SKM-1 (cell line): ENCODE data around the gene CABP7.

Source experiments
- DNase-seq: peaks from one replicate; lab custom pipeline; 2025; ENCODE audit not compliant: unreplicated experiment; lab: John Stamatoyannopoulos, UW

CABP7 gene

DNA sequence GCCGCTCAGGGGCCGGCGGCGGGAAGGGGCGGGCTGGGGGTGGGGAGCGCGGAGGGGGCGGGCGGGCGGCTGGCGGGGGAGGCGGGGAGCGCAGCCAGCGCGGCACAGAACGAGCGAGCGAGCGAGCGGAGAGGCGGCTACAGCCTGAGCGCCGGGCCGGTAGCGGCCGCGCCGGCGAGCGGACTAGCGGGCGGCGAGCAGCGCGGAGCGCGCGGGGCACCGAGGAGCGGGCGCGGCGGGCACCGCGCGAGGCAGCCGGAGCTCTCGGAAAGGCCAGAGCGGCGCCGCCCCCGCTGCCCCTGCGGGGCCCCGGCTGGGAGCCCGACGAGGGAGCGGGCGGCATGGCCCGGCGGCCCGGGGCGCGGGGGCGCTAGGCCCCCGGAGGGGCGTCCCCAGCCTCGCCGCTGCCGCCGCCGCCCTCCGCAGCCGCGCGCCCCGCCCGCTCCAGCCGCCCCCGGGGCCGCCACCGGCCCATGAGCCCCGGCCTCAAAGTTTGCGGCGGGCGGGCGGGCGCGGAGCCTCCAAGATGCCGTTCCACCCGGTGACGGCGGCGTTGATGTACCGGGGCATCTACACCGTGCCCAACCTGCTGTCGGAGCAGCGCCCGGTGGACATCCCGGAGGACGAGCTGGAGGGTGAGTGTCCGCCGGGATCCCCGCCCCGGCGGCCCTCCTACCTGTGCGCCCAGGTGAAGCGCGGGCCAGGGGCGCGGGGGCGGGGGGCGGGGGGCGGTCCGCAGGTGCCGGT lies at the start of gene CABP7:
Gene CABP7, plus strand, starts transcription at position 105 of the 747 bp plus-strand sequence. Its CDS starts 422 bp downstream, at position 527.
- DNase-seq, result no peak

DNA sequence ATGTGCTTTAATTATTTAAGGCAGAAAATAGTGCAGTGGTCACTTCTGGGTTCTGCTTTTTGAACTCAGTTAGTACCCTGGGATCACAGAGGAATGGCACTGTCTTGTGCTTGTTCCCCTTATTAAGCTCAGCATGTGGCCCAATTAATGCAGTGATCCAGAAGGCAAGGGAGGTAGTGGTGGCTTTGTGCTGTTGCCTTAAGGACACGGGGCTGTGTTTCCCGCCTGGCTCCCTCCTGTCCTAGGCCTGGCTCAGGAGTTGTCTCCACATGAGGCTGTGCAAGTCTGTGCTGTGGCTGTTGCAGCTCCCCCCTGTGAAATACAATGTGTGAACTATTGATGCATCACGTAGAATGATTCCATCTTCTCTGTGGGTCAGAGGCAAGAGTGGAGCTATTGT lies 49.2 kb upstream of the CABP7 start:
- no peak for DNase-seq

DNA sequence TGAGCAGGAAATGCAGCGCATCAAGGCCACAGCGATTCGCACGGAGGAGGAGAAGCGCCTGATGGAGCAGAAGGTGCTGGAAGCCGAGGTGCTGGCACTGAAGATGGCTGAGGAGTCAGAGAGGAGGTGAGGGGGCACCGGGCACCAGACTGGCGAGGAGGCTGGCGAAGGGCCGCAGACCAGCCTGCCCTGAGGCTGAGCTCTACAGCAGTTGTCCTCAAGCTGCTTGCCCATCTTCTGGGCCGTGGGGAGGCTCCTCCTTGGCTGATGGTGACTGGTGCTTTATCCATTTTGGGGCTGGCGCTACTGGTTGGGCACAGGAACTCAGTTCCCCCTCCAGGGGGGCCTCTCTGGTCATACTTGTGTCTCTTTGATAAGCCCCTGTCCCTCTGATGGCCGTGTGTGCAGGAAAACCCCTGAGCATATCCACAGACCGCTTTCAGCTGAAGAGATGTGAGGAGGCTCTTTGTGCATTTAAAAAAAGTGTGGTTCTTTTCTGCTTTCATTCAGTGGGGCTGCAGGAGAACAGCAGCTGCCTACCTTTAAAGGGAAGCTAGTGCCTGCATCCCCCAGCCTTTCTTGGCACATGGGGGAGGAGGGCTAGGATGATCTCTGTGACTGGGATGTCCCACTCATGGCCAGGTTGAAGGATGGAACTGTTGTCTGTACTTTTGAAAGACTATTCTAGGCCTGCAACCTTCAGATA lies 46.3 kb upstream of the CABP7 start:
- DNase-seq, result no peak

DNA sequence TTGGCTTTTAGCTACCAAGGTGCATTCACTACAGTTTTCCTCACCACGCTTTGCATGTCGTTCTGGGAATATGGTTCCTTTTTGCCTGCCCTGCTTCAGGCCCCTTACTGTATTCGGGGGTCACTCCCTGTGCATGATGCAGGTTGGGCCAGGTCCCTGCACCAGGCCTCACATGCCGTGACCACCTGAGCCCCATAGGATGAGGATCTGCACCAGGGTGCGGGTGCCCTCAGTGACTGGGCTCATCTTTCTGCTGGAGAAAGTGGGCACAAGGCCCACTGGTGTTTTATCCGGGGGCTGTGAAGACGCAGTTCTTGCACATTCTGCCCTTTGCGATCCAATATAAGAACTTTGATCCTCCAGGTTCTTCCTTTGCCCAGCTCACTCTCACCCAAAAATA lies 45.7 kb upstream of the CABP7 start:
- DNase-seq, result no peak

DNA sequence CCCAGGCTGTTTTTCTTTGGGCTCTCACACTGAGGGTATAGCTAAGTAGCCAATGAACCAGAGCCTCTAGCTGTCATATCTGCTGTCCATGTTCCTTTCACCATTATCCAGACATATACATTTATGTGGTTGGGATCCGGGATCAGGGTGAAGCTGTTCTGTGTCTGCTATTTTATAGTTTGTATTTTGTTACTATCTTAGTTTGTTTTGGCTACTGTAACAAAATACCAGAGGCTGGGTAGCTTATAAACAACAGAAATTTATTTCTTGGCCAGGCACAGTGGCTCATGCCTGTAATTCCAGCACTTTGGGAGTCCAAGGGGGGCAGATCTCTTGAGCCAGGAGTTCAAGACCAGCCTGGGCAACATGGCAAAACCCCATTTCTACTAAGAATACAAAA lies 40.5 kb upstream of the CABP7 start:
- DNase-seq, result no peak

DNA sequence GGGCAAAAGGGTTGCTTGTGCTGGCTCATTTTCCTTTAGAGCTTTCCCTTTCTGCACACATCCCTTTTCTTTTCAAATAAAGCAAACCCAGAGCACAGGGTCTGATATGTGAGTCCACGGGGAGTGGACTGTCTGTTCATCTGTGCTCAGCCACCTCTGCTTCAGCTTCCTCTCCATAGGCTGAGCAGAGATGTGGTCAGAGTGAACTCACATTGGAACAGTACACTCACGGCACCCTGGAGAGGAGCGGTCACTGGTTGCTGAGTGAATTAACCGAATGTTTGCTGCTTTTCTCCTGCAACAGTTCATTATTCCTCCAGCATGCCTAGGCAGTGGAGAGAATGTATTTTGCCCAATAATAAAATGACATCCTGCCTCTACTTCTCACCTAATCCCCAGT lies 36.3 kb upstream of the CABP7 start:
- DNase-seq, result no peak

DNA sequence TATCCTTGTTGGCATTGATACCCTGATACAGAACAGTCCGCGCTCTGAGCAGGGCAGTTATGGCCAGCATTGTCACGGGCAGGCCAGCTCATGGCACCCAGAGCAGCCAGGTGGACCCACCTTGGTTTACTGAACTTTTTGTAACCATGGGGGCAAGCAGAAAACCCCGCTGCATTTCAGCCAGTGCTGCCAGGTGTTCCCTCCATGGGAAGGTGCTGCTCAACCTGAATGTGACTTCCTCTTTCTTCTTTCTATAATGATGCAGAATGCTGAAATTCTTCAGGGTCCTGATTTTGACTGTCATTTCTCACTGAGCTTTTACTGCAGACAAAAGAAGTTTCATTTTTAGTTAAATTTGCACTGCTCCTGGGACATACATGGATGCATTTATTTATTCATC lies 35.6 kb upstream of the CABP7 start:
- DNase-seq, result no peak

DNA sequence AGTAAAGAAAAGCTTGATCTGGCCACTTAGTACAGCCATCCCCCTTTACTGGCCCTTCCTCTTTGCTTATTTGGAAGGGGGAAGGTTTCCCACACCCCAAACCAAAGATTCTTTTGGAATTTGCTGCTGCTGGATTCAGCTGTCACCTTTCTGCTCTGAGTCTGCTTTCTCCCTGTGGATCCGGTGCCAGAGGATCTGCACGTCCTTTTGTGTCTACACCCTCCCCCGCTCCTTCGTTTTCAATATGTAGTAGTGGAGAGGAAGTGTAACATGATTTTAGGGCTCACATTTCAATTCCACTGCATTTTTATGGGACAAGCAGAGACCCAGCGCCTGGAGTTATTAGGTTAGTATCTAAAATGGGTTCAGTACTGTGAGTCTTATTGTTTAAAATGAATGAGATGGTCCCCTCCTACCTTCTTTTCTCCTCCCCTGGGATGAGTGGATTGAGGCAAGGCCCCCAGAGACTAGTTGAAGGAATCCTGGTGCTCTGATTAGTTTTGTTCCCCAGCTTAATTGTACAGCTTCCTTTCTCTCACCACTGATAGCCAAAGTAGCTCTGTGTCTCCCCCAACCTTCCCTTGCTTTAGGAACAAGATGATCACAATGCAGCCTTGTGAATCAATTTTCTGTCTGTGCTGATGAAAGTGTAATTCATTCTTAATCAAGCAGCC lies 30.5 kb upstream of the CABP7 start:
- DNase-seq, result no peak

DNA sequence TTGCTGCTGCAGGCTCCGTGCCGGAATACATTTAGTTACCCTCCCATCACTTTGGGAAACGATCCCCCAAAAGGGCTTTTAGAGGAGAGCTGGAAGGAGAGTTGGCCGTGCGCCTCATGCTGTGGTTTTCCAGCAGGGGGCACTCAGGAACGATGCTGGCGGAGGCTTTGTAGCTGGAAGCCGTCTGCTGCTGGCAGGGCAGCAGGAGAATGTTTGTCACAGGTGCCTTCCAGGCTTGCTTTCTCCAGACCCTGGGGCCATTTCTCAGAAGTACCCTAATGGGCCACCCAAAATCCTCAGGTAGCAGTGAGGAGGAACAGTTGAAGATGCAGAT lies 30.0 kb upstream of the CABP7 start:
- DNase-seq, result peak; percentile 22

DNA sequence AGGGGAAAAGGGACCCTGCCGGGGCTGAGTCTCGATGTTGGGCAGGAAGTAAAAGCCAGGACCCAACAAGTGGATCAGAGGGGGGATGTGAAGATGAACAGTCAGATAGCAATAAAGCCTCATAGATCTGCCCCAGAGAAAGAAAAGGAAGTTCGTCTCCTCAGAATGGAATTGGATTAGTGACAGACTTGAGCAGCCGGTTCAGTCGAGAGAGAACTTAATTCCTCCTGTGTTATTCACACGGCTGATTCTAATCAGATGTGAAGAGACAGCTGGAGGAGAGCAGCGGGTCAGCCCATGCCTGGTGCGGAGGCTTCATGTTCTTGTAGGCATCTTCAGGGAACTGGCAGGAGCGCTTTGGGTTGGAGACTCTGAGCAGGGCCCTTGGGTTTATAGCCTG lies 29.3 kb upstream of the CABP7 start:
- no peak for DNase-seq

DNA sequence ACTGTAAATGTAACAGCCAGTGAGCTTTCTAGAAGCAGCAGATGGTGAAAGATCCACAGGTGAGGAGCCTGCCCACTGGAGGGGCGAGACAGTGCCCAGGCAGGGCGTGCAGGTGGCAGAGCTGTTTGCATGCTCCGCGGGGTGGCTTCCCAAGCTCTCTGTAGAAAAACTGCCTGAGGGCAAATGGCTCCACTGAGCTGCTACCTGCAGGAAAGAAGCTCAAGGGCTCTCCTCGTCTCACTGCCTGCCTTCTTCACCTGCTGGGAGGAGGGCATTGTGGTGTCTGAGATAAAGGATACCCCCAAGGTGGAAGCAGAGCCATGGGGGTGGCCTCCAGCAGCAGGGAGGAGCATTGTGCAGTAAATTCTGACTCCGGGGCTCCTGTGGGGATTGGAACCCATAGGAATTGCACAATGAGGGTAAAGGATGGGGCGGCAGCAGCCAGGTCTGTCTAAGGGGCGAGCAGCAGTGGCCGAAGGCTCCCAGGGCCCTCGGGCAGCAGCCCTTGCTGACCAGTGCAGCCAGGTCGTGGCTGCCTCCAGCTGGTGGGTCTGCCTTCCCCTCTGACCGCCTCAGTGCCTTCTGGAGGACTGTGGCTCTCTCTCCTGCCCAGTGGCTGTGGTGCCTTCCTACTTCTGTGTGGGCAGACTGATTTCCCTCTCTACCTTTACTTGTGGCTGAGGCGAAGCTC lies 28.0 kb upstream of the CABP7 start:
- DNase-seq, result no peak

DNA sequence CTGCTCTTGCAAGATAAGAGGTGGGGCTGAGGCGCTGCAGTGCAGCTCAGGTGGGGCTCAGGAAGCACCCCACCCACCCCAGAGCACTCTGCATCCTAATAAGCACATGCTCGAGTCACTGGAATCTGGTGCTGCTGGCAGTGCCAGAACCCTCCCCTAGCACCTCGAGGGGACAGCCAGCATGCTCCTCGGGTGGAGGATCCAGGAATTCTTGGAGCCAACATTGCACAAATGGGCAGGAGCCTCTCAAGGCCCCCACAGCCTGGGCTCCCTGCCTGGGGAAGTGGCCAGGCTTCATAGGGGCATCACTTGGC lies 27.5 kb upstream of the CABP7 start:
- no peak for DNase-seq

DNA sequence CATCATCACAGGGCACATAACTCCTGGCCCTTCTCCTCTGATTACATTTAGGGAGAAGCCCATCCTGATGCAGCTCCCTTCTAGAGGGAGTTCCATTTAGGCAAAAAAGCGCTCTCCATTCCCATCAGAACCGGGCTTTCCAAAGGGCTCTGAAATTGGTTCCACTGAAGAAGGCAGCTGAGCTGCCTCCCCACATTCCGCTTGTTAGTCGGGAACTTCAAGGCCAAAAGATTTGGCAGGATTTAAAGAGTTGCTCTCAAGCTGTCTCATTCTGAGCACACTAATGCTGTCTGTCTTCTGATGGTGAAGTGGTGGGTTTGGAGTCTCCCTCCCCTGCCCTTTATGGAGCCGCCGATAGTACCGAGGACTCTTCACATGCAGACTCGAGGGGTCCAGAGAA lies 26.6 kb upstream of the CABP7 start:
- DNase-seq, result no peak

DNA sequence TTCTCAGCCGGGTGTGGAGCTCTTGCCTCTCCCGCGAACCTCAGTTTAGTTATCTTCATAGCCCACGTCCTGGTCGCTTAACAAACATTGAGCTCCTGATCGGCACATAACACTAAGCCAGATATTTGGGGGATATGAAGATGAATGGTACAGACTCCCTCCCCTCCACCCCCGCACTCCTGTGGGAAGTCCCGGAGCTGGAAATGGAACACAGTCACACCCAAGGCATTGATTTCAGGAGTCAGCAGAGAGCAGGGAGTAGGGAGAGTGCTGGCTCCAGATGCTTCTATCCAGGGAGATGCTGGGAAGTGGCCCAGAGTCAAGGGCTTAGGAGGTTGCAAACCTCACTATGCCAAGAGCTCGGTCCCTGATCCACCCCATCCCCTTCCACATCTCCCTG lies 26.1 kb upstream of the CABP7 start:
- DNase-seq, result no peak

DNA sequence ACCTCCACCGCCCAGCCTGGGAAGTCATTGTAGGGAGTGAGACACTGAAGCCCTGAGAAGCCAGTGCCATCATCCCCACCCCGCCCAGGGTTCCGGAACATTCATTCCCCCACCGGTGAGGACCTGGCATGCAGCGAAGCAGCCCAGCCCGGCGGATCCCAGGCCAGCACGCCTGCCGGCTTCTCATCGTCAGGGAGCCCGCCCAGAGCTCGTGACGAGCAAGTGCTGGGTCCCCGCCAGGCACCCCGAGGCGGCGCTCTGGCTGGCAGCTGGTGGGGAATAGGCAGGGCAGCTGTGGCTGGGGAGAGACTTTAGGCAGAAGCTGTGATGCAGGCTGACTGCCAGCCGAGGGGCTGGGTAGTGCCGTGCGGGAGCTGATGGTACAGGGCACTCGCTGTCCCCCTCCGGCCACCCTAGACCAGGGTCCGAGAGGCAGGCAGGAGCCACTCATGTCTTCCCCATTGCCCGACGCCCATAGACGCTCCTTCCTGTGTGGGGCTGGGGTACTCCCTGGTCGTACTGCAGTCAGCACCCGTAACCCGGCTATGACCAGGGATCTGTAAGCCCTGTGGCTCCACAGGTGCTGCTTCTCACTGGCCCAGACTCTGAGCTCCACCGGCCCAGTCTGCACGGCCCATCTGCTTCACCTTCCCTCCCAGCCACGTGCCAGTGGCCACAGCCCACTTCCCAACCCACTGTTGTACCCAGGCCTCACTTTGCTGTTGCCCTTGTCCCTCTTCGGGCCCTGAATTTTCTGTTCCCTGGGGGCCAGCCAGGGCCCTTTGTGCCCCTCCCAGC lies 24.5 kb upstream of the CABP7 start:
- DNase-seq, result no peak

DNA sequence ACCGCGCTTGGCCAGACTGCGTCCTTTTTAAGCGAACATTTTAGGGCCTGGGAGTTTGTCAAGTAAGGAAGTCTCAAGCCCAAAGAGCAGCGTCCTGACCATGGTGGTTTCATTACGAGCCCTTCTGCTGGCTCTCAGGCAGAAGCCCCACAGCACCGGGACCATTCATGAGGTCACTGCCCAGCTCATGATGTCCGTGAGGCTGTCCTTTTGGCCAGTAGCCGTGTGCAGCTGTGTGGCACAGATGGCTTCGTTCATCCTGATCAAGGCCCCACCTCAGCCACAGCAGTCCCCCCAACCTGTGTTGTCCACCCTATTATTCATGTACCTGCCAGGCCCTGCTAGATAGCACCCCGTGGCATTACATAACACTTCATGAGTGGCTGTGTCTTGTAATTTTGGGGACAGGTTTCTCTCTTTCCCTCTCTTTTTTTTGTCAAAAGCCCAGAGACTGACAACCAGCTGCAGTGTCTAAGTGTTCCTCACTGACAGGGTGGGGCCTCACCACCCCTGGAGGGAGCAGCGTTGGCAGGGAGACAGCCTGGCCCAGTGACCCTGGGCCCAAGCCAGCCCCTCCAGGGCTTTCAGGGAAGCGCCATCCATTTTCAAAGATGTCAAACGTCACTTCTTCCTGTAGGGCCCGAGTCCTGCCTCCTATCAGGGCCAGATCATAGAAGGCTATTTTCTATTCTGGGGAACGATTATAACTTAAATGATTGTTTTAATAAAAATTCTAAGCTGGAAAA lies 21.8 kb upstream of the CABP7 start:
- DNase-seq, result no peak

DNA sequence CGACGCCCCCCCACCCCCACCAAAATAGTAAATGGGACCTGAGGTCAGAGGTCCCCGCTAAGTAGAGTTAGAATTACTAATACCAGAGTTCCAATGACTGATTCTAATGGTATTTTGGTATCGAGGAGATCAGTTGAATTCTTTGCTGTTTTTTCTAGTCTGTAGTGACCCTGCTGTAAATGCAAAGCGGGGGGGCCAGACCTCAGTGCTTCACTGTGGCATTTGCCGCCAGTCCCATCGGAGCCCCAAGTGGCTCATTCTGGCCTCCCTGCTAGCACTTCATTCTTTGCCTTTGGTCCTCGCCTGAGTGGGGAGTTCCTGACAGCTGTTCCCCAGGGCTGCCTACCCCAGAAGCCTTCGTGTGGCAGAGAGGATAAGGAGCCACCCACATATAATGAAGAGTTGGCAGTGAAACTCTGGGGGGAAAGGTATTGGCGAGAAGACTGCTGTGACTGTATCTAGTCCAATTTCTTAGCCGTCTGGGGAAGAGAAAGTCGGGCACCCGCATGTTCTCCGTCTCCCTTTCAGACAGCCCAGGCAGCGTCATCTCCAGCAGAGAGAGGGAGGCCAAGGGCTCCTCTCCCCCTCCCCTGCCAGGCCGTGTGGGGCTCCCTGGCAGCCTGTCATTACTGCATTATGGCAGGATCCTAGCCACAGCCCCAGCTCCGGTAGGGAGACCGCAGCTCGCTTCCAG lies 19.4 kb upstream of the CABP7 start:
- DNase-seq, result no peak

DNA sequence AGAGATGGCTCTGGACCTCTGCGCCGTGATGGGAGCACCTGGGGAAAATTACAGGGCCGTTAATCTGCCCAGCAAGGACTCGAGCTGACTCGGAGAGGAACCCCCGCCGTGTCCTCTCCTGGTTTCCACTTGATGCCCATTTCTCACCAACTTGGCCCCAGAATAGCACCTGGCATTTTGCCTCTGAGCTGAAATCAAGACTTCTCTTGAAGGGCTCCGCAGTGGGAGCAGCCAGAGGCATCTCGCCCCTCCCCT lies 19.0 kb upstream of the CABP7 start:
- DNase-seq, result no peak

DNA sequence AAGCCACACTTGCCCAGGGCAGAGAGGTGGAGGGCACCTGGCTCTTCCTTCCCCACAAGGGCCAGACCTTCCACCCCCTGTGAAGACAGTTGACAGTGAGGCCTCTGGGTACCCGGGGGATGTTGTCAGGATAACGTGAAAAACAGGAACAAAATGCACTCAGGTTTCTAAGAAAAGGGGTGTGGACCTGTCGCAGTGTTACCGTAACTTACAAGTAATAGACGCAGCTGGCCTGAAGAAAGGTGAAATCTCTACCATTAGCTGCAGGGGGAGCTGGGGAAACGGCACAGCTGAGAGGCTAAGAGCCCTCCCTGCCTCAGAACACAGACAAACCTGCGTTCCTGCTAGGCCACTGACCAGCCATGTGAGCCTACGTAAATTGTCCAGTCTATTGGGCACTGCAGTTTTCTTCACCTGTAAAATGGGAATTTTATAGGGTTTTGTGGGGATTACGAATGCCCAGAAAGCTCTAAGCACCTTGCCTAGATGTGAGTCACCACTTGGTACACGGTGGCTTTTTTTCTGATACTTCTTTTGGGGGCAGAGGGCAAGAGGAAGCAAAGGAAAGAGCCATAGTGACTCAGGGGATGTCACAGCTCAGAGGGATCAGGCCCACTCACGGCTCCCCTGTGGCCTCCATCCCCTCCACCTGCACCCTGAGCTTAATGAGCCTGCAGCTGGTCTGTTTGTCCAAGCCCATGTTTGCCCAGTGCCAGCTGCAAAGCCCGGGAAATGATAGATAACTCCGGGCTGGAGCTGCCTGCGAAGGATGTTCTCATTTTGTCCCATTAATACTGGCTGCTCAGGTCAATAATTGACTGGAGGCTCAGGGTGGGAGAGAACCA lies 18.4 kb upstream of the CABP7 start:
- DNase-seq, result no peak
